ENCODE data around the gene ITGB2. TPM values are rescaled to one million over a fixed set of nuclear protein-coding genes. Genes with fewer than 3 reads are reported as not detected.

The ITGB2 gene
- total RNA-seq, 4 donors from 2014 or later, result 11.2 to 18.8 (median 15.3) TPM

- Histone ChIP-seq H3K4me1 (peaks cover 7% of the 10 kb centered on the region), H3K9me3 (no peaks in the 10 kb centered on the region), H3K27ac (no peak overlapping the region), H3K27me3 (peaks cover 12% of the 10 kb centered on the region), H3K36me3 (no peaks in the 10 kb centered on the region), H3K4me3 (no peak overlapping the region)
- WGBS, result 77% methylated on average over 8 of the region's 18 CpGs
- no peak for DNase-seq (ENCODE audit: low spot score in 2 of 2)
- TF ChIP-seq POLR2A (IDR thresholded peaks at IDR 0.05), result no peak
- TF ChIP-seq CTCF (IDR thresholded peaks at IDR 0.05), result no peak
- no peak for TF ChIP-seq POLR2AphosphoS5 (IDR thresholded peaks at IDR 0.05)
- TF ChIP-seq EP300 (IDR thresholded peaks at IDR 0.05), result no peak
Observed at GRCh38 chr21:44903050-44903685, 17.5 kb downstream of the ITGB2 start.

- Histone ChIP-seq H3K27ac (no peak overlapping the region), H3K9me3 (no peaks in the 10 kb centered on the region), H3K27me3 (peaks cover 12% of the 10 kb centered on the region), H3K36me3 (no peaks in the 10 kb centered on the region), H3K4me3 (no peak overlapping the region), H3K4me1 (peaks cover 11% of the 10 kb centered on the region)
- WGBS, result 86% methylated on average over 27 of the region's 30 CpGs
- TF ChIP-seq CTCF (IDR thresholded peaks at IDR 0.05) (no peak), POLR2A (IDR thresholded peaks at IDR 0.05) (no peak), POLR2AphosphoS5 (IDR thresholded peaks at IDR 0.05) (no peak), EP300 (IDR thresholded peaks at IDR 0.05) (no peak)
- DNase-seq (ENCODE audit: low spot score in 2 of 2), result no peak
Observed at GRCh38 chr21:44902268-44903049, 18.2 kb downstream of the ITGB2 start.

GRCh38 chr21:44901391-44902074 is 19.2 kb downstream of the ITGB2 start:
- Histone ChIP-seq H3K4me1 (peaks cover 13% of the 10 kb centered on the region), H3K27ac (no peak overlapping the region), H3K9me3 (no peaks in the 10 kb centered on the region), H3K36me3 (no peaks in the 10 kb centered on the region), H3K27me3 (peaks cover 8% of the 10 kb centered on the region), H3K4me3 (no peak overlapping the region)
- DNase-seq (ENCODE audit: low spot score in 2 of 2), result no peak
- no peak for TF ChIP-seq POLR2AphosphoS5 (IDR thresholded peaks at IDR 0.05)
- TF ChIP-seq POLR2A (IDR thresholded peaks at IDR 0.05), result no peak
- no peak for TF ChIP-seq EP300 (IDR thresholded peaks at IDR 0.05)
- no peak for TF ChIP-seq CTCF (IDR thresholded peaks at IDR 0.05)
- WGBS, result 57% methylated on average over 20 of the region's 27 CpGs

- 73% methylated on average over 14 of the region's 28 CpGs for WGBS
- Histone ChIP-seq H3K4me1 (peaks cover 13% of the 10 kb centered on the region), H3K36me3 (no peaks in the 10 kb centered on the region), H3K4me3 (no peak overlapping the region), H3K27me3 (peaks cover 8% of the 10 kb centered on the region), H3K9me3 (no peaks in the 10 kb centered on the region), H3K27ac (no peak overlapping the region)
- DNase-seq (ENCODE audit: low spot score in 2 of 2), result no peak
- no peak for TF ChIP-seq EP300 (IDR thresholded peaks at IDR 0.05)
- no peak for TF ChIP-seq CTCF (IDR thresholded peaks at IDR 0.05)
- no peak for TF ChIP-seq POLR2AphosphoS5 (IDR thresholded peaks at IDR 0.05)
- no peak for TF ChIP-seq POLR2A (IDR thresholded peaks at IDR 0.05)
Observed at GRCh38 chr21:44900559-44901251, 20.0 kb downstream of the ITGB2 start.

Data from suprapubic skin (tissue), 4 donors.